Measurements from ENCODE around the gene RAB15.
"Not testable (repeated sequence)": the region's sequence is repeated elsewhere in the genome, so short reads cannot be mapped to it uniquely, and the experiment has no call there.

The RAB15 gene

GRCh38 chr14:64937171-64937820 is 34.8 kb downstream of the RAB15 start:
- DNase-seq = no peak

- no peak for DNase-seq
These were observed 36.6 kb downstream of the RAB15 start for GRCh38 chr14:64935508-64935907.

- no peak for DNase-seq
These were observed 37.7 kb downstream of the RAB15 start for GRCh38 chr14:64934338-64934929.

- DNase-seq = no peak
These were observed 39.9 kb downstream of the RAB15 start for GRCh38 chr14:64932231-64932630.

- no peak for DNase-seq
These were observed 41.0 kb downstream of the RAB15 start for GRCh38 chr14:64931123-64931522.

GRCh38 chr14:64930085-64930843 is 41.9 kb downstream of the RAB15 start:
- DNase-seq = no peak

- no peak for DNase-seq
These were observed 43.1 kb downstream of the RAB15 start for GRCh38 chr14:64929014-64929359.

- no peak for DNase-seq
These were observed 43.7 kb downstream of the RAB15 start for GRCh38 chr14:64928239-64929013.

GRCh38 chr14:64927031-64927430 is 45.1 kb downstream of the RAB15 start:
- DNase-seq = no peak

- no peak for DNase-seq
These were observed 45.6 kb downstream of the RAB15 start for GRCh38 chr14:64926398-64926995.

GRCh38 chr14:64923015-64923414 is 49.1 kb downstream of the RAB15 start:
- DNase-seq = no peak

GRCh38 chr14:64920465-64920864 is 51.7 kb downstream of the RAB15 start:
- no peak for DNase-seq

GRCh38 chr14:64919618-64920017 is 52.5 kb downstream of the RAB15 start:
- no peak for DNase-seq

GRCh38 chr14:64919215-64919614 is 52.9 kb downstream of the RAB15 start:
- DNase-seq = no peak

- no peak for DNase-seq
These were observed 53.9 kb downstream of the RAB15 start for GRCh38 chr14:64918216-64918615.

- DNase-seq = no peak
These were observed 56.3 kb downstream of the RAB15 start for GRCh38 chr14:64915797-64916196.

- no peak for DNase-seq
These were observed 57.1 kb downstream of the RAB15 start for GRCh38 chr14:64915029-64915424.

GRCh38 chr14:64914237-64915028 is 57.7 kb downstream of the RAB15 start, which contains the start of gene CHURC1:
TSS of gene CHURC1 (plus strand) at chr14:64914455. CDS start at chr14:64914496, 41 bp downstream.
- peak; percentile 94 for DNase-seq

GRCh38 chr14:64913477-64913876 is 58.7 kb downstream of the RAB15 start:
- DNase-seq = not testable (repeated sequence)

GRCh38 chr14:64912261-64912660 is 59.9 kb downstream of the RAB15 start:
- DNase-seq = no peak

GRCh38 chr14:64910847-64911495 is 61.2 kb downstream of the RAB15 start:
- no peak for DNase-seq

GRCh38 chr14:64906022-64906421 is 66.1 kb downstream of the RAB15 start:
- no peak for DNase-seq
